CD4-positive, alpha-beta T cell treated with Interleukin-2 at 100 ng/mL for 4 hours (primary cell): ENCODE measurements around the gene EVI5L.

Source experiments
- DNase-seq: peaks from one replicate; pipeline ENCODE4 v3.0.0-alpha.2; 2020; ENCODE audit warnings: low spot score

The EVI5L gene

GRCh38 chr19:7817801-7818200 is 12.2 kb upstream of the EVI5L start:
- no peak for DNase-seq

GRCh38 chr19:7818806-7819205 is 11.2 kb upstream of the EVI5L start:
- DNase-seq, result no peak

- DNase-seq, result no peak
These were observed 10.7 kb upstream of the EVI5L start for GRCh38 chr19:7819337-7819736.

- no peak for DNase-seq
These were observed 9.4 kb upstream of the EVI5L start for GRCh38 chr19:7820588-7820987.

- DNase-seq, result no peak
These were observed 7.0 kb upstream of the EVI5L start for GRCh38 chr19:7822910-7823515.

GRCh38 chr19:7823686-7824301 is 6.2 kb upstream of the EVI5L start:
- no peak for DNase-seq

GRCh38 chr19:7829166-7829520 is 875 bp upstream of the EVI5L start:
- DNase-seq, result no peak

GRCh38 chr19:7830272-7830771 is 304 bp downstream of the EVI5L start:
- DNase-seq, result no peak

GRCh38 chr19:7830823-7831222 is 805 bp downstream of the EVI5L start:
- no peak for DNase-seq

- no peak for DNase-seq
These were observed 1.4 kb downstream of the EVI5L start for GRCh38 chr19:7831452-7831851.

GRCh38 chr19:7832009-7832408 is 2.0 kb downstream of the EVI5L start:
- no peak for DNase-seq

- no peak for DNase-seq
These were observed 2.8 kb downstream of the EVI5L start for GRCh38 chr19:7832781-7833180.

- DNase-seq, result no peak
These were observed 3.4 kb downstream of the EVI5L start for GRCh38 chr19:7833225-7834099.

- DNase-seq, result no peak
These were observed 9.5 kb downstream of the EVI5L start for GRCh38 chr19:7839476-7839875.

- no peak for DNase-seq
These were observed 10.6 kb downstream of the EVI5L start for GRCh38 chr19:7840629-7841028.

GRCh38 chr19:7841751-7842660 is 12.0 kb downstream of the EVI5L start:
- no peak for DNase-seq

GRCh38 chr19:7842661-7843294 is 12.8 kb downstream of the EVI5L start:
- no peak for DNase-seq

- no peak for DNase-seq
These were observed 13.5 kb downstream of the EVI5L start for GRCh38 chr19:7843521-7843920.

GRCh38 chr19:7844405-7844804 is 14.4 kb downstream of the EVI5L start:
- DNase-seq, result no peak

- DNase-seq, result no peak
These were observed 14.9 kb downstream of the EVI5L start for GRCh38 chr19:7844951-7845350.

GRCh38 chr19:7845390-7846154 is 15.6 kb downstream of the EVI5L start:
- DNase-seq, result no peak
